ENCODE results near the gene TRIAP1.

The TRIAP1 gene

GRCh38 chr12:120403869-120404268, 42.3 kb downstream of the TRIAP1 start:
- H3K4me1 ChIP-seq (ENCODE audit: insufficient read depth, low read length, poor library complexity, severe bottlenecking), result no peaks in the 10 kb centered on the region
- H3K4me3 ChIP-seq (ENCODE audit: low read length, poor library complexity, severe bottlenecking), result no peak overlapping the region
- no peaks in the 10 kb centered on the region for H3K36me3 ChIP-seq (ENCODE audit: insufficient read depth, low read length)
- no peaks in the 10 kb centered on the region for H3K27me3 ChIP-seq (ENCODE audit: insufficient read depth, low read length, poor library complexity, severe bottlenecking)
- H4K20me1 ChIP-seq (ENCODE audit: insufficient read depth, low read length, poor library complexity, severe bottlenecking), result no peaks in the 10 kb centered on the region
- no peak overlapping the region for H2AFZ ChIP-seq (ENCODE audit: low read length)
- H3K9ac ChIP-seq (ENCODE audit: low read depth, low read length, poor library complexity, severe bottlenecking), result no peak overlapping the region
- no peaks in the 10 kb centered on the region for H3F3A ChIP-seq (ENCODE audit: low read depth)
- H3K9me2 ChIP-seq (replicated peaks; ENCODE audit: low read depth, low read length), result no peaks in the 10 kb centered on the region
- H3K79me2 ChIP-seq (ENCODE audit: insufficient read depth, low read length), result no peaks in the 10 kb centered on the region
- no peak overlapping the region for H3K4me2 ChIP-seq (ENCODE audit: low read depth, low read length, poor library complexity, severe bottlenecking)
- TF ChIP-seq EZH2phosphoT487 (IDR thresholded peaks at IDR 0.05; ENCODE audit: borderline replicate concordance) (no peak), CTCF (conservative IDR thresholded peaks at IDR 0.05; ENCODE audit: low read length) (no peak)
- H3K9me3 ChIP-seq (ENCODE audit: insufficient read depth, low read depth, low read length), result no peaks in the 10 kb centered on the region

- Histone ChIP-seq H3K79me2 (ENCODE audit: insufficient read depth, low read length) (no peaks in the 10 kb centered on the region), H2AFZ (ENCODE audit: low read length) (no peak overlapping the region), H3K4me3 (ENCODE audit: low read length, poor library complexity, severe bottlenecking) (no peak overlapping the region), H3K4me2 (ENCODE audit: low read depth, low read length, poor library complexity, severe bottlenecking) (no peak overlapping the region), H3K36me3 (ENCODE audit: insufficient read depth, low read length) (no peaks in the 10 kb centered on the region), H3K27me3 (ENCODE audit: insufficient read depth, low read length, poor library complexity, severe bottlenecking) (no peaks in the 10 kb centered on the region), H3F3A (ENCODE audit: low read depth) (no peaks in the 10 kb centered on the region), H3K9me3 (ENCODE audit: insufficient read depth, low read depth, low read length) (no peaks in the 10 kb centered on the region), H3K4me1 (ENCODE audit: insufficient read depth, low read length, poor library complexity, severe bottlenecking) (no peaks in the 10 kb centered on the region), H4K20me1 (ENCODE audit: insufficient read depth, low read length, poor library complexity, severe bottlenecking) (no peaks in the 10 kb centered on the region), H3K9me2 (replicated peaks; ENCODE audit: low read depth, low read length) (no peaks in the 10 kb centered on the region), H3K9ac (ENCODE audit: low read depth, low read length, poor library complexity, severe bottlenecking) (no peak overlapping the region)
- TF ChIP-seq CTCF (conservative IDR thresholded peaks at IDR 0.05; ENCODE audit: low read length) (no peak), EZH2phosphoT487 (IDR thresholded peaks at IDR 0.05; ENCODE audit: borderline replicate concordance) (no peak)
Observed at GRCh38 chr12:120402217-120402616, 44.0 kb downstream of the TRIAP1 start.

GRCh38 chr12:120399531-120399930, 46.7 kb downstream of the TRIAP1 start:
- Histone ChIP-seq H3K79me2 (ENCODE audit: insufficient read depth, low read length) (no peaks in the 10 kb centered on the region), H3K4me3 (ENCODE audit: low read length, poor library complexity, severe bottlenecking) (no peak overlapping the region), H2AFZ (ENCODE audit: low read length) (no peak overlapping the region), H3F3A (ENCODE audit: low read depth) (no peaks in the 10 kb centered on the region), H3K36me3 (ENCODE audit: insufficient read depth, low read length) (no peaks in the 10 kb centered on the region), H4K20me1 (ENCODE audit: insufficient read depth, low read length, poor library complexity, severe bottlenecking) (no peaks in the 10 kb centered on the region), H3K9ac (ENCODE audit: low read depth, low read length, poor library complexity, severe bottlenecking) (no peak overlapping the region), H3K9me3 (ENCODE audit: insufficient read depth, low read depth, low read length) (no peaks in the 10 kb centered on the region), H3K4me2 (ENCODE audit: low read depth, low read length, poor library complexity, severe bottlenecking) (no peak overlapping the region), H3K27me3 (ENCODE audit: insufficient read depth, low read length, poor library complexity, severe bottlenecking) (no peaks in the 10 kb centered on the region), H3K9me2 (replicated peaks; ENCODE audit: low read depth, low read length) (no peaks in the 10 kb centered on the region), H3K4me1 (ENCODE audit: insufficient read depth, low read length, poor library complexity, severe bottlenecking) (no peaks in the 10 kb centered on the region)
- TF ChIP-seq EZH2phosphoT487 (IDR thresholded peaks at IDR 0.05; ENCODE audit: borderline replicate concordance) (no peak), CTCF (conservative IDR thresholded peaks at IDR 0.05; ENCODE audit: low read length) (no peak)
